NT2/D1 (cell line): ENCODE results near the gene SLC25A21.

ENCODE experiments used
- SUZ12 ChIP-seq: IDR thresholded peaks from 2 replicates; pipeline ENCODE4 v1.6.1; 2011; ENCODE audit not compliant: insufficient read length, insufficient read depth; ENCODE audit errors: extremely low read depth
- YY1 ChIP-seq: IDR thresholded peaks from 2 replicates; pipeline ENCODE4 v1.6.1; 2011; ENCODE audit not compliant: insufficient read length, insufficient read depth
- ZNF274 ChIP-seq: IDR thresholded peaks from 2 replicates; pipeline ENCODE4 v1.6.1; 2011; ENCODE audit warnings: mild to moderate bottlenecking, low read depth, low read length

DNA sequence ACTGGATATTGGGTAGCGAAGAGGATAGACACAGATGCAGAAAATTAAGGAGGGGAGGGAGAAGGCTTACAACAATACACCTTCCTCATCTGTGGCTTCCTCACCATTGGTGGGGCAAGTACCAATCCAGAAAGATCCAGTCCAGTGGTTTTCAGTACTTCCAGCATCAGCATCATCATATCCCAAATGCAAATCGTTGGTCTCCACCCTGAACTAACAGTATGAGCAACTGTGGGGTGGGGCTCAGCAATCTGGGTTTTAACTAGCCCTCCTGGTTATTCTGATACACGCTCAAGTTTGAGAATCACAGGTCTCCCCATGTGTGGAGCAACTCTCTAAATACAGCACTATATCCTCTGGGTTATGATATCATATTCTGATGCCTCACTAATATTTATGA lies 317.0 kb downstream of the SLC25A21 start:
- TF ChIP-seq SUZ12 (no peak), ZNF274 (no peak), YY1 (no peak)
